ENCODE measurements around the gene AS3MT. TPM values are rescaled to one million over a fixed set of nuclear protein-coding genes. Genes with fewer than 3 reads are reported as not detected.
"Not testable (repeated sequence)": the region's sequence is repeated elsewhere in the genome, so short reads cannot be mapped to it uniquely, and the experiment has no call there.

The AS3MT gene
- total RNA-seq, 2 experiments from 2014 or later: 0.67 to 0.77 TPM

- no peak overlapping the region for H3K27ac ChIP-seq (ENCODE audit: low read depth in 1 of 2, low read length in 2 of 2)
- no peak overlapping the region for H3K4me3 Mint-ChIP-seq
- peaks cover 12% of the 10 kb centered on the region for H3K4me1 ChIP-seq (ENCODE audit: insufficient read depth, low read length)
- no peak overlapping the region for H3K4me3 ChIP-seq (ENCODE audit: low read length)
- H3K27ac Mint-ChIP-seq: no peak overlapping the region
- H3K36me3 ChIP-seq (ENCODE audit: insufficient read depth, low read length): no peaks in the 10 kb centered on the region
- H3K9me3 Mint-ChIP-seq: no peaks in the 10 kb centered on the region
- H3K36me3 Mint-ChIP-seq (ENCODE audit: low read depth): peaks cover 6% of the 10 kb centered on the region
- peaks cover 9% of the 10 kb centered on the region for H3K4me1 Mint-ChIP-seq (ENCODE audit: low read depth)
- DNase-seq (no peak), ATAC-seq (ENCODE audit: poor library complexity) (no peak)
- ChIA-PET POLR2A (no interaction called here), CTCF (no interaction called here)
- no peaks in the 10 kb centered on the region for H3K27me3 ChIP-seq (ENCODE audit: control insufficient read depth in 1 of 2, insufficient read depth in 2 of 2, low read length in 2 of 2)
- H3K9me3 ChIP-seq (ENCODE audit: control insufficient read depth in 1 of 2, insufficient read depth in 1 of 2, low read length in 2 of 2): no peaks in the 10 kb centered on the region
- no peak for TF ChIP-seq CTCF (IDR thresholded peaks at IDR 0.05)
- H3K27me3 Mint-ChIP-seq: no peaks in the 10 kb centered on the region
- intact Hi-C loops (cut with DNase I, micrococcal nuclease): loop anchor here (5.0 to 10.0 kb wide), 5 partner anchors 98 to 1495 kb away; partner anchors contain the start of genes ACTR1A (in 1 of the 2), ARMH3 (in 1 of the 2), BTRC (in 1 of the 2) and PPRC1 (in 1 of the 2)
Observed at GRCh38 chr10:102850025-102850518, 19.2 kb upstream of the AS3MT start.

GRCh38 chr10:102853237-102853636 lies 16.0 kb upstream of the AS3MT start:
- peaks cover 15% of the 10 kb centered on the region for H3K4me1 ChIP-seq (ENCODE audit: insufficient read depth, low read length)
- H3K27me3 ChIP-seq (ENCODE audit: control insufficient read depth in 1 of 2, insufficient read depth in 2 of 2, low read length in 2 of 2); H3K27me3 Mint-ChIP-seq; H3K9me3 Mint-ChIP-seq; H3K4me3 Mint-ChIP-seq; DNase-seq; H3K4me3 ChIP-seq (ENCODE audit: low read length); H3K27ac Mint-ChIP-seq; H3K9me3 ChIP-seq (ENCODE audit: control insufficient read depth in 1 of 2, insufficient read depth in 1 of 2, low read length in 2 of 2); ATAC-seq (ENCODE audit: poor library complexity); H3K27ac ChIP-seq (ENCODE audit: low read depth in 1 of 2, low read length in 2 of 2); H3K36me3 ChIP-seq (ENCODE audit: insufficient read depth, low read length); POLR2A ChIA-PET: not testable (repeated sequence)
- CTCF ChIA-PET: interaction anchor here (1.0 kb wide), 1 partner anchor 18 kb away, joined by 3 read pairs; no protein-coding TSS in a partner anchor
- H3K36me3 Mint-ChIP-seq (ENCODE audit: low read depth): peaks cover 15% of the 10 kb centered on the region
- peaks cover 16% of the 10 kb centered on the region for H3K4me1 Mint-ChIP-seq (ENCODE audit: low read depth)
- intact Hi-C loops (cut with DNase I, micrococcal nuclease): loop anchor here (5.0 to 10.0 kb wide), 5 partner anchors 101 to 1498 kb away; partner anchors contain the start of genes ACTR1A (in 1 of the 2), ARMH3 (in 1 of the 2), BTRC (in 1 of the 2) and PPRC1 (in 1 of the 2)

GRCh38 chr10:102855731-102856436 lies 13.4 kb upstream of the AS3MT start:
- H3K36me3 ChIP-seq (ENCODE audit: insufficient read depth, low read length); H3K9me3 Mint-ChIP-seq; H3K4me3 ChIP-seq (ENCODE audit: low read length); DNase-seq; H3K27ac ChIP-seq (ENCODE audit: low read depth in 1 of 2, low read length in 2 of 2); H3K27me3 ChIP-seq (ENCODE audit: control insufficient read depth in 1 of 2, insufficient read depth in 2 of 2, low read length in 2 of 2); H3K4me3 Mint-ChIP-seq; CTCF ChIA-PET; H3K27me3 Mint-ChIP-seq; ATAC-seq (ENCODE audit: poor library complexity); H3K9me3 ChIP-seq (ENCODE audit: control insufficient read depth in 1 of 2, insufficient read depth in 1 of 2, low read length in 2 of 2); H3K27ac Mint-ChIP-seq: not testable (repeated sequence)
- POLR2A ChIA-PET: interaction anchor here (0.5 kb wide), 1 partner anchor 9 kb away, joined by 3 read pairs; no protein-coding TSS in a partner anchor
- peaks cover 15% of the 10 kb centered on the region for H3K4me1 ChIP-seq (ENCODE audit: insufficient read depth, low read length)
- Mint-ChIP-seq H3K4me1 (ENCODE audit: low read depth) (peaks cover 16% of the 10 kb centered on the region), H3K36me3 (ENCODE audit: low read depth) (peaks cover 33% of the 10 kb centered on the region)
- intact Hi-C loops (cut with DNase I, micrococcal nuclease): loop anchor here in 1 of 2 experiments (2.0 to 10.0 kb wide), 6 partner anchors 63 to 1501 kb away; partner anchors contain the start of genes ARMH3, BTRC, CNNM2 and NT5C2

- Histone ChIP-seq H3K27me3 (ENCODE audit: control insufficient read depth in 1 of 2, insufficient read depth in 2 of 2, low read length in 2 of 2) (no peaks in the 10 kb centered on the region), H3K27ac (ENCODE audit: low read depth in 1 of 2, low read length in 2 of 2) (no peak overlapping the region), H3K36me3 (ENCODE audit: insufficient read depth, low read length) (peaks cover 11% of the 10 kb centered on the region), H3K4me3 (ENCODE audit: low read length) (no peak overlapping the region), H3K4me1 (ENCODE audit: insufficient read depth, low read length) (peaks cover 15% of the 10 kb centered on the region), H3K9me3 (ENCODE audit: control insufficient read depth in 1 of 2, insufficient read depth in 1 of 2, low read length in 2 of 2) (no peaks in the 10 kb centered on the region)
- ATAC-seq (ENCODE audit: poor library complexity) (no peak), DNase-seq (no peak)
- TF ChIP-seq CTCF (IDR thresholded peaks at IDR 0.05): no peak
- Mint-ChIP-seq H3K27ac (no peak overlapping the region), H3K4me3 (peak overlapping the region; percentile 58), H3K27me3 (no peaks in the 10 kb centered on the region), H3K9me3 (no peaks in the 10 kb centered on the region), H3K4me1 (ENCODE audit: low read depth) (peaks cover 16% of the 10 kb centered on the region), H3K36me3 (ENCODE audit: low read depth) (peaks cover 39% of the 10 kb centered on the region)
- intact Hi-C loops (cut with DNase I, micrococcal nuclease): loop anchor here in 1 of 2 experiments (5.0 to 10.0 kb wide), 5 partner anchors 115 to 1502 kb away; partner anchors contain the start of genes ARMH3, BTRC, NT5C2 and WBP1L
- CTCF ChIA-PET: no interaction called here
- POLR2A ChIA-PET: no interaction called here
Observed at GRCh38 chr10:102856758-102857424, 12.4 kb upstream of the AS3MT start.
